ENCODE results near the gene INSIG1. TPM values are rescaled to one million over a fixed set of nuclear protein-coding genes. Genes with fewer than 3 reads are reported as not detected.

The INSIG1 gene
- total RNA-seq, 1 donor from 2014 or later, result 52.3 TPM

- no peak for DNase-seq
Observed at GRCh38 chr7:155327590-155328320, 30.1 kb downstream of the INSIG1 start.

- no peak for DNase-seq
Observed at GRCh38 chr7:155329225-155329624, 31.5 kb downstream of the INSIG1 start.

GRCh38 chr7:155331396-155331795 is 33.7 kb downstream of the INSIG1 start:
- no peak for DNase-seq

GRCh38 chr7:155333346-155334234 is 35.9 kb downstream of the INSIG1 start:
- no peak for DNase-seq

- DNase-seq, result no peak
Observed at GRCh38 chr7:155336812-155337602, 39.3 kb downstream of the INSIG1 start.

GRCh38 chr7:155337946-155338631 is 40.4 kb downstream of the INSIG1 start:
- DNase-seq, result no peak

GRCh38 chr7:155338632-155339320 is 41.1 kb downstream of the INSIG1 start:
- DNase-seq, result no peak

- no peak for DNase-seq
Observed at GRCh38 chr7:155339474-155339873, 41.8 kb downstream of the INSIG1 start.

GRCh38 chr7:155340071-155340531 is 42.4 kb downstream of the INSIG1 start:
- no peak for DNase-seq

GRCh38 chr7:155340721-155341120 is 43.0 kb downstream of the INSIG1 start:
- DNase-seq, result no peak

GRCh38 chr7:155341463-155341983 is 43.8 kb downstream of the INSIG1 start:
- no peak for DNase-seq

GRCh38 chr7:155342313-155342712 is 44.6 kb downstream of the INSIG1 start:
- no peak for DNase-seq

- DNase-seq, result no peak
Observed at GRCh38 chr7:155343150-155343549, 45.5 kb downstream of the INSIG1 start.

GRCh38 chr7:155343661-155344121 is 46.0 kb downstream of the INSIG1 start:
- no peak for DNase-seq

GRCh38 chr7:155344270-155344617 is 46.6 kb downstream of the INSIG1 start:
- DNase-seq, result no peak

- peak; percentile 84 for DNase-seq
Observed at GRCh38 chr7:155344618-155345433, 47.1 kb downstream of the INSIG1 start.

- DNase-seq, result no peak
Observed at GRCh38 chr7:155345490-155345889, 47.8 kb downstream of the INSIG1 start.

GRCh38 chr7:155346285-155346684 is 48.6 kb downstream of the INSIG1 start:
- DNase-seq, result no peak

- no peak for DNase-seq
Observed at GRCh38 chr7:155348806-155349205, 51.1 kb downstream of the INSIG1 start.

Data from tongue (tissue), 2 donors.